ENCODE data around the gene DPP6. TPM values are rescaled to one million over a fixed set of nuclear protein-coding genes. Genes with fewer than 3 reads are reported as not detected.

Gene DPP6
- total RNA-seq, 1 donor from 2014 or later: 0.48 TPM

DNA sequence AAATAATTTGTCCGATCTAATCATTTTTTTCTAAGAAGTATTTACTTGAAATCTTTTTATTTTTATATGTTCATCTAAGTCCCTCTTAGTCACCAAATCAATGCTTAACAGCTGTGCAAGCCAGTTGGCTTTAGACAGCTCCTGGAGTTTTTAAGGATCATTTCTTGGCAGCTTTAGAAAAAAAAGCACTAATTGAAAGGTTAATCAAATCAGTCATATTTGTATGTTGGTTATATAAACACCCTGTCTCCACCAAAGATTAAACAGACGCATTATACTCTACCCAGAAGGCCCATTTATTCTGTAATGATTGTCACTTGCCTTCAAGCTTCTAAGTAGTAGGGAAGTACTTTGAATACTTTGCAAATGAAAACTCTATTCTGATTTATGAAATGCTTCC lies 890.5 kb downstream of the DPP6 start:
- H3K9me3 ChIP-seq (ENCODE audit: insufficient read depth, low read depth, low read length): no peaks in the 10 kb centered on the region
- H2AFZ ChIP-seq (ENCODE audit: low read depth, low read length): no peak overlapping the region
- no peak overlapping the region for H3K4me3 ChIP-seq (ENCODE audit: insufficient read depth, low read depth, low read length)
- Mint-ChIP-seq H3K9me3 (ENCODE audit: unreplicated experiment) (peaks cover 2% of the 10 kb centered on the region), H3K27ac (ENCODE audit: unreplicated experiment) (no peak overlapping the region), H3K27me3 (ENCODE audit: low read depth, unreplicated experiment) (no peaks in the 10 kb centered on the region), H3K36me3 (ENCODE audit: low read depth, unreplicated experiment) (peaks cover 10% of the 10 kb centered on the region), H3K4me1 (ENCODE audit: low read depth, unreplicated experiment) (no peaks in the 10 kb centered on the region), H3K4me3 (ENCODE audit: unreplicated experiment) (no peak overlapping the region)
- TF ChIP-seq EZH2 (IDR thresholded peaks at IDR 0.05; ENCODE audit: insufficient read depth, low read length): no peak
- TF ChIP-seq, protein P1, sequence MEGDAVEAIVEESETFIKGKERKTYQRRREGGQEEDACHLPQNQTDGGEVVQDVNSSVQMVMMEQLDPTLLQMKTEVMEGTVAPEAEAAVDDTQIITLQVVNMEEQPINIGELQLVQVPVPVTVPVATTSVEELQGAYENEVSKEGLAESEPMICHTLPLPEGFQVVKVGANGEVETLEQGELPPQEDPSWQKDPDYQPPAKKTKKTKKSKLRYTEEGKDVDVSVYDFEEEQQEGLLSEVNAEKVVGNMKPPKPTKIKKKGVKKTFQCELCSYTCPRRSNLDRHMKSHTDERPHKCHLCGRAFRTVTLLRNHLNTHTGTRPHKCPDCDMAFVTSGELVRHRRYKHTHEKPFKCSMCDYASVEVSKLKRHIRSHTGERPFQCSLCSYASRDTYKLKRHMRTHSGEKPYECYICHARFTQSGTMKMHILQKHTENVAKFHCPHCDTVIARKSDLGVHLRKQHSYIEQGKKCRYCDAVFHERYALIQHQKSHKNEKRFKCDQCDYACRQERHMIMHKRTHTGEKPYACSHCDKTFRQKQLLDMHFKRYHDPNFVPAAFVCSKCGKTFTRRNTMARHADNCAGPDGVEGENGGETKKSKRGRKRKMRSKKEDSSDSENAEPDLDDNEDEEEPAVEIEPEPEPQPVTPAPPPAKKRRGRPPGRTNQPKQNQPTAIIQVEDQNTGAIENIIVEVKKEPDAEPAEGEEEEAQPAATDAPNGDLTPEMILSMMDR (IDR thresholded peaks at IDR 0.05; ENCODE audit: insufficient read depth, low read depth, low read length): no peak
- no peak overlapping the region for H3K9ac ChIP-seq (ENCODE audit: low read length)
- H4K20me1 ChIP-seq (ENCODE audit: insufficient read depth, low read length): no peaks in the 10 kb centered on the region
- peaks cover 4% of the 10 kb centered on the region for H3K36me3 ChIP-seq (ENCODE audit: insufficient read depth, low read length)
- no peaks in the 10 kb centered on the region for H3K4me1 ChIP-seq (ENCODE audit: insufficient read depth, low read length)
- no peak for FAIRE-seq
- no peak for DNase-seq (ENCODE audit: low read depth)
- H3K4me2 ChIP-seq (ENCODE audit: low read length): no peak overlapping the region
- no peaks in the 10 kb centered on the region for H3K79me2 ChIP-seq (ENCODE audit: insufficient read depth, low read length)
- no peak overlapping the region for H3K27ac ChIP-seq (ENCODE audit: low read depth, low read length)
- no peaks in the 10 kb centered on the region for H3K27me3 ChIP-seq (ENCODE audit: insufficient read depth, low read length)
